Endothelial cell of umbilical vein (primary cell): ENCODE measurements around the gene SERPINB2. TPM values are rescaled to one million over a fixed set of nuclear protein-coding genes. Genes with fewer than 3 reads are reported as not detected.

Experiments
- BruUV-seq: library from RNA; stranded (reverse); fragments of 400-500 nt; replicated peaks from 2 replicates; lab custom pipeline; 2021; lab: Mats Ljungman, UMichigan
- CTCF ChIA-PET: fragments of 300-600, 350-600 bp; sonication (Branson Sonifier 250); formaldehyde crosslinking; loops from one replicate; lab custom pipeline; 2021; ENCODE audit warnings: antibody characterized with exemption, inconsistent platforms; lab: Charles Lee
- POLR2A ChIA-PET: fragments of 300-600, 350-600 bp; sonication (Branson Sonifier 250); formaldehyde crosslinking; loops from one replicate; lab custom pipeline; 2021; ENCODE audit warnings: antibody characterized with exemption, inconsistent platforms; lab: Charles Lee
- DNase-seq: peaks from one replicate; pipeline ENCODE4 v3.0.0-alpha.2; 2011; ENCODE audit warnings: low read depth, low spot score
- FAIRE-seq: peaks from 2 replicates; lab custom pipeline; 2011; peaks lifted over from hg19 to GRCh38; lab: Jason Lieb, UNC
- H2AFZ ChIP-seq: 2 replicates; pipeline ENCODE4 v1.6.0; 2012; ENCODE audit warnings: low read depth, low read length, control low read depth, inconsistent platforms
- H3K27ac ChIP-seq: 2 replicates; pipeline ENCODE4 v1.5.1; 2011; ENCODE audit warnings: low read depth, mild to moderate bottlenecking, control low read depth, low read length, moderate library complexity; ENCODE audit not compliant: insufficient read depth
- H3K27me3 ChIP-seq, 2 experiments: 2 replicates each; pipeline versions ENCODE4 v1.6.0 to v1.6.1; 2011; ENCODE audit warnings: low read length in 2 of 2, mixed read lengths in 1 of 2; ENCODE audit not compliant: control insufficient read depth in 2 of 2, insufficient read depth in 2 of 2
- H3K36me3 ChIP-seq, 2 experiments: 2 replicates in 1 of 2; 3 replicates in 1 of 2; pipeline ENCODE4 v1.5.1; 2011; ENCODE audit warnings: low read length in 2 of 2, mild to moderate bottlenecking in 1 of 2, moderate library complexity in 1 of 2; ENCODE audit not compliant: control insufficient read depth in 2 of 2, insufficient read depth in 2 of 2; ENCODE audit errors: extremely low read depth in 1 of 2
- H3K4me1 ChIP-seq: 3 replicates; pipeline ENCODE4 v1.5.1; 2011; ENCODE audit warnings: mild to moderate bottlenecking, low read length; ENCODE audit not compliant: control insufficient read depth, insufficient read depth; ENCODE audit errors: extremely low read depth
- H3K4me2 ChIP-seq: 2 replicates; pipeline ENCODE4 v1.6.1; 2011; ENCODE audit warnings: low read length, control low read depth, mixed read lengths; ENCODE audit not compliant: insufficient read depth
- H3K4me3 ChIP-seq, 3 experiments: fragments of 200-600 bp in 1 of 3; sonication (generic), shearing (Covaris generic) in 1 of 3; replicated peaks in 1 of 3; 2 replicates each; pipeline ENCODE4 v1.5.1; 2011 to 2016; ENCODE audit warnings: control low read depth in 3 of 3, low read length in 3 of 3, mild to moderate bottlenecking in 2 of 3, inconsistent platforms in 1 of 3, low read depth in 1 of 3, moderate library complexity in 1 of 3; ENCODE audit not compliant: insufficient read depth in 1 of 3
- H3K79me2 ChIP-seq: 2 replicates; pipeline ENCODE4 v1.6.0; 2012; ENCODE audit warnings: low read length, inconsistent platforms; ENCODE audit not compliant: control insufficient read depth, insufficient read depth
- H3K9ac ChIP-seq: replicated peaks from 2 replicates; pipeline ENCODE3; 2011; ENCODE audit warnings: low read length, control low read depth; ENCODE audit not compliant: insufficient read depth; ENCODE audit errors: extremely low read depth
- H3K9me1 ChIP-seq: replicated peaks from 3 replicates; pipeline ENCODE4 v1.6.0; 2011; ENCODE audit warnings: mild to moderate bottlenecking, low read length; ENCODE audit not compliant: control insufficient read depth, insufficient read depth; ENCODE audit errors: extremely low read depth
- H3K9me3 ChIP-seq: replicated peaks from 2 replicates; pipeline ENCODE4 v1.5.1; 2012; ENCODE audit warnings: low read length, inconsistent platforms; ENCODE audit not compliant: control insufficient read depth, insufficient read depth
- H4K20me1 ChIP-seq: replicated peaks from 2 replicates; pipeline ENCODE3; 2011; ENCODE audit warnings: mild to moderate bottlenecking, low read length; ENCODE audit not compliant: control insufficient read depth, insufficient read depth; ENCODE audit errors: extremely low read depth
- CTCF ChIP-seq, 2 donors: IDR thresholded peaks; 1 replicate in 1 of 2; 2 replicates in 1 of 2; pipeline ENCODE4 v1.5.1; 2011; ENCODE audit warnings: low read length in 2 of 2, mild to moderate bottlenecking in 2 of 2, moderate library complexity in 2 of 2, control low read depth in 1 of 2, inconsistent platforms in 1 of 2, low read depth in 1 of 2; ENCODE audit not compliant: insufficient read depth in 1 of 2; ENCODE audit errors: extremely low read depth in 1 of 2
- EZH2 ChIP-seq: IDR thresholded peaks from 2 replicates; pipeline ENCODE4 v1.6.1; 2012; ENCODE audit warnings: borderline replicate concordance, low read depth, mild to moderate bottlenecking, moderate library complexity, low read length, inconsistent platforms; ENCODE audit not compliant: severe bottlenecking
- FOS ChIP-seq: IDR thresholded peaks from 2 replicates; pipeline ENCODE4 v1.6.1; 2011; ENCODE audit warnings: mild to moderate bottlenecking, low read length, moderate library complexity, borderline replicate concordance; ENCODE audit not compliant: insufficient read depth
- GATA2 ChIP-seq: IDR thresholded peaks from 2 replicates; pipeline ENCODE4 v1.7.0; 2011; ENCODE audit warnings: low read depth, mild to moderate bottlenecking, moderate library complexity, mixed read lengths, low read length; ENCODE audit not compliant: insufficient read length, insufficient read depth
- JUN ChIP-seq: IDR thresholded peaks from 2 replicates; pipeline ENCODE4 v1.6.1; 2011; ENCODE audit warnings: borderline replicate concordance, low read depth; ENCODE audit not compliant: insufficient read length, insufficient read depth
- MAX ChIP-seq: IDR thresholded peaks from 2 replicates; pipeline ENCODE4 v1.6.1; 2011; ENCODE audit not compliant: insufficient read depth, insufficient read length
- MYC ChIP-seq: IDR thresholded peaks from one replicate; pipeline ENCODE4 v1.6.1; 2011; ENCODE audit warnings: mild to moderate bottlenecking, low read depth, low read length
- POLR2A ChIP-seq: IDR thresholded peaks from 2 replicates; pipeline ENCODE4 v1.6.1; 2012; ENCODE audit warnings: low read depth, mild to moderate bottlenecking, control low read depth, low read length
- POLR2AphosphoS5 ChIP-seq: IDR thresholded peaks from 2 replicates; pipeline ENCODE4 v1.6.1; 2012; ENCODE audit warnings: low read depth, mild to moderate bottlenecking, control low read depth, low read length, moderate library complexity; ENCODE audit not compliant: insufficient read depth
- dilution Hi-C: fragments of 300-500 bp; cut with MboI; formaldehyde crosslinking; loops from one replicate; pipeline ENCODE4 v1.15.0; 2019; ENCODE audit warnings: low sequenced_read_pairs; ENCODE audit not compliant: extremely low pct_ligation_motif_present
- intact Hi-C: fragments of 100-400 bp; cut with micrococcal nuclease; formaldehyde crosslinking; loops from one replicate; pipeline ENCODE4 v1.10.0; 2022
- polyA plus RNA-seq, 4 experiments: library from polyadenylated mRNA; depleted of rRNA in 3 of 4; stranded (reverse) in 3 of 4; unstranded in 1 of 4; fragments of >200 nt; gene quantifications; 2 replicates each; pipeline versions ENCODE4 v1.2.1 to v1.2.3, GENCODE V29; 2011 to 2012; ENCODE audit warnings: missing spikeins in 1 of 4
- total RNA-seq: library from RNA; stranded (reverse); gene quantifications from 2 replicates; pipeline ENCODE4 v1.2.3, GENCODE V29; 2021

Gene SERPINB2
- total and polyA plus RNA-seq, 2 donors (not counting 3 experiments of a cell fraction or from before 2014, with no cell fraction given) = 0.24 to 2.5 TPM

GRCh38 chr18:63869851-63870250 lies 17.7 kb upstream of the SERPINB2 start:
- intact Hi-C loops (no loop called here), dilution Hi-C loops (no loop called here)
- no peak overlapping the region for H3K4me2 ChIP-seq
- H3K36me3 ChIP-seq = no peaks in the 10 kb centered on the region
- no peaks in the 10 kb centered on the region for H3K9me3 ChIP-seq
- no peaks in the 10 kb centered on the region for H4K20me1 ChIP-seq
- no peak for TF ChIP-seq GATA2
- TF ChIP-seq CTCF (IDR thresholded peaks at IDR 0.05; ENCODE audit: extremely low read depth in 1 of 2, insufficient read depth in 1 of 2, low read depth in 1 of 2, low read length in 2 of 2) = no peak
- TF ChIP-seq FOS = no peak
- no peak for TF ChIP-seq POLR2AphosphoS5
- TF ChIP-seq MAX = no peak
- TF ChIP-seq EZH2 = no peak
- TF ChIP-seq JUN = no peak
- TF ChIP-seq POLR2A = no peak
- no peak for TF ChIP-seq MYC
- no peak for DNase-seq
- H3K27ac ChIP-seq = no peak overlapping the region
- H3K9ac ChIP-seq = no peak overlapping the region
- H3K79me2 ChIP-seq = no peaks in the 10 kb centered on the region
- no TSS peak for BruUV-seq
- CTCF ChIA-PET = interaction anchor here (1.2 kb wide), 1 partner anchor 13 kb away, joined by 3 read pairs; no protein-coding TSS in a partner anchor
- no peak for FAIRE-seq
- POLR2A ChIA-PET = no interaction called here
- no peak overlapping the region for H2AFZ ChIP-seq
- no peaks in the 10 kb centered on the region for H3K27me3 ChIP-seq
- H3K4me1 ChIP-seq = no peaks in the 10 kb centered on the region
- H3K9me1 ChIP-seq = no peaks in the 10 kb centered on the region
- H3K4me3 ChIP-seq = no peak overlapping the region
